HepG2 (cell line): ENCODE data around the gene MTHFD2L. TPM values are rescaled to one million over a fixed set of nuclear protein-coding genes. Genes with fewer than 3 reads are reported as not detected.

ENCODE experiments used
- ARNT ChIP-seq: fragments of 450-650 bp; IDR thresholded peaks from 2 replicates; pipeline ENCODE4 v1.6.1; 2017
- KDM5B ChIP-seq: sonication (generic); formaldehyde crosslinking; IDR thresholded peaks from 2 replicates; pipeline ENCODE4 v1.4.0; 2020; ENCODE audit warnings: missing genetic modification reagents, mild to moderate bottlenecking, borderline replicate concordance
- MBNL3 ChIP-seq: fragments of 250-450 bp; sonication (Bioruptor Pico); conservative IDR thresholded peaks from 2 replicates; pipeline ENCODE4 v1.8.0; 2022; ENCODE audit warnings: mild to moderate bottlenecking, inconsistent platforms
- NBN ChIP-seq: fragments of 450-650 bp; conservative IDR thresholded peaks from 2 replicates; pipeline ENCODE4 v1.6.1; 2017
- NFIB ChIP-seq: sonication (generic); formaldehyde crosslinking; IDR thresholded peaks from 2 replicates; pipeline ENCODE4 v1.9.0; 2021; ENCODE audit warnings: missing genetic modification reagents, mild to moderate bottlenecking, borderline replicate concordance
- SIN3A ChIP-seq: IDR thresholded peaks from 2 replicates; pipeline ENCODE4 v1.6.1; 2011; ENCODE audit warnings: low read depth, mild to moderate bottlenecking, control low read depth, low read length, borderline replicate concordance
- SIX4 ChIP-seq: sonication (generic); formaldehyde crosslinking; IDR thresholded peaks from 2 replicates; pipeline ENCODE4 v1.4.0; 2020; ENCODE audit warnings: missing genetic modification reagents
- SRSF9 ChIP-seq: fragments of 200-400 bp; formaldehyde crosslinking; IDR thresholded peaks from 2 replicates; pipeline ENCODE4 v1.6.1; 2018; ENCODE audit warnings: borderline replicate concordance, mild to moderate bottlenecking, low read depth, low read length; ENCODE audit not compliant: insufficient read depth, poor library complexity, severe bottlenecking
- TMF1 ChIP-seq: sonication (generic); formaldehyde crosslinking; IDR thresholded peaks from 2 replicates; pipeline ENCODE4 v1.8.1; 2022; ENCODE audit warnings: low read depth, missing genetic modification reagents
- ZNF354B ChIP-seq: sonication (generic); formaldehyde crosslinking; IDR thresholded peaks from 2 replicates; pipeline ENCODE4 v1.8.0; 2022; ENCODE audit warnings: mild to moderate bottlenecking, missing genetic modification reagents
- ZNF382 ChIP-seq: sonication (generic); formaldehyde crosslinking; IDR thresholded peaks from 2 replicates; pipeline ENCODE4 v1.5.0; 2020; ENCODE audit warnings: missing genetic modification reagents, mild to moderate bottlenecking, borderline replicate concordance
- ZNF879 ChIP-seq: sonication (generic); formaldehyde crosslinking; IDR thresholded peaks from 2 replicates; pipeline ENCODE4 v1.8.1; 2023; ENCODE audit warnings: missing genetic modification reagents
- ZNF883 ChIP-seq: sonication (generic); formaldehyde crosslinking; IDR thresholded peaks from 2 replicates; pipeline ENCODE4 v1.5.1; 2020; ENCODE audit warnings: mild to moderate bottlenecking, missing genetic modification reagents; ENCODE audit errors: not compliant biosample characterization
- polyA plus RNA-seq, 8 experiments: library from polyadenylated mRNA; depleted of rRNA in 3 of 8; stranded (reverse) in 7 of 8; unstranded in 1 of 8; fragments of >200 nt; fragmentation: Illumina TruSeq in 4 of 8; extraction: Trizol in 4 of 8; gene quantifications; 2 replicates each; pipeline versions ENCODE4 v1.2.1 to v1.2.3, GENCODE V29; 2011 to 2016; ENCODE audit warnings: low read depth in 4 of 8, missing spikeins in 1 of 8, mixed read lengths in 1 of 8; ENCODE audit not compliant: insufficient read depth in 1 of 8
- total RNA-seq, 5 experiments: library from RNA; depleted of rRNA; stranded (reverse); fragments of >200 nt; fragmentation: Illumina TruSeq; extraction: Trizol; gene quantifications; 2 replicates each; pipeline ENCODE4 v1.2.3, GENCODE V29; 2016; ENCODE audit warnings: low read depth in 1 of 5
- TF ChIP-seq, protein P1 (sequence below): sonication (generic); formaldehyde crosslinking; IDR thresholded peaks from 2 replicates; pipeline ENCODE4 v1.4.0; 2020; ENCODE audit warnings: low read depth, mild to moderate bottlenecking, missing genetic modification reagents
- TF ChIP-seq, protein P2 (sequence below): sonication (generic); formaldehyde crosslinking; IDR thresholded peaks from 2 replicates; pipeline ENCODE4 v1.4.0; 2020; ENCODE audit warnings: missing genetic modification reagents
- TF ChIP-seq, protein P3 (sequence below): sonication (generic); formaldehyde crosslinking; IDR thresholded peaks from 2 replicates; pipeline ENCODE4 v1.4.0; 2020; ENCODE audit warnings: missing genetic modification reagents
- TF ChIP-seq, protein P4 (sequence below): sonication (generic); formaldehyde crosslinking; IDR thresholded peaks from 2 replicates; pipeline ENCODE4 v1.5.1; 2020; ENCODE audit warnings: mild to moderate bottlenecking, missing genetic modification reagents
- TF ChIP-seq, protein P5 (sequence below): fragments of 450-650 bp; IDR thresholded peaks from 2 replicates; pipeline ENCODE4 v1.6.1; 2016

The MTHFD2L gene
- total and polyA plus RNA-seq, 2 of the 13 experiments (the other 11 are each of a cell fraction or from before 2014, with no cell fraction given): 10.5 to 14.9 TPM

DNA sequence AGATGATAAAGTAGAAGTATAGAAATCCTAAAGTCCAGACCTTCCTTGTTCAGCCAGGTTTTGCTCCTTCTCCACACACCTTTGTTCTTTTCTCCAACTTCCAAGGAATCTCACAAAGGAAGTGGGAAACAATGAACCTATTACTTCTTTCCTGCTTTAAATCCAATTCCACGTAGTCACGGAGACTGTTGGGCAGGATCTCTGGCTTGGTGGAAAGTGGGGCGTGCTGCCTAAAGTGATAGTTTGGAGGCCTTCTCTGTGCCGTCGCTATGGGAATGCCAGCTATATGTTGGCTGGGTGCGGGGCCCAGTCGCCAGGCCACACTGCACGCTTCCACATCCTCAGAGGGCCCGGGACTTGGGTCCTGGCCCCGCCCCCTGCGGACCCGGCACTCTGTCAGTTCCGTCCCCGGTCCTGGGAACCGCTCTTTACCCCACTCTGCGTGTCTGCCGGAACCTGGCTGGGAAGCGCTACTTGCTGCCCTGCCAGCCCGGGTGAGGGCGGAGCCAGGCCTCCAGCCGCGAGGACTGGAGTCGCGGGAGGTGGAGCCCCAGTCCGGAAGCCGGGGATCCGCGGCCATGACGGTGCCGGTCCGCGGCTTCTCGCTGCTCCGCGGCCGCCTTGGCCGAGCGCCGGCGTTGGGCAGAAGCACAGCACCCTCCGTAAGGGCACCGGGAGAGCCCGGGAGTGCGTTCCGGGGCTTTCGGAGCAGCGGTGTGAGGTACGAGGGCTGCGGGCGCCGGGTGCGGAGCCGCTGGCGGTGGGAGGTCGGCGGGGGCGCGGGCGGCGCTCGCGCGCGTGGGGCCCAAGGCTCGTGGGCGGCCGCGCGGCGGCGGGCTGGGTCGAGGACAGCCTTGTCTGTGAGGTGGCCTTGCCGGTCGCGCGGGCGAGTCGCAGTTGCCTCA lies at the start of gene MTHFD2L (continued):
- TF ChIP-seq, protein P1, sequence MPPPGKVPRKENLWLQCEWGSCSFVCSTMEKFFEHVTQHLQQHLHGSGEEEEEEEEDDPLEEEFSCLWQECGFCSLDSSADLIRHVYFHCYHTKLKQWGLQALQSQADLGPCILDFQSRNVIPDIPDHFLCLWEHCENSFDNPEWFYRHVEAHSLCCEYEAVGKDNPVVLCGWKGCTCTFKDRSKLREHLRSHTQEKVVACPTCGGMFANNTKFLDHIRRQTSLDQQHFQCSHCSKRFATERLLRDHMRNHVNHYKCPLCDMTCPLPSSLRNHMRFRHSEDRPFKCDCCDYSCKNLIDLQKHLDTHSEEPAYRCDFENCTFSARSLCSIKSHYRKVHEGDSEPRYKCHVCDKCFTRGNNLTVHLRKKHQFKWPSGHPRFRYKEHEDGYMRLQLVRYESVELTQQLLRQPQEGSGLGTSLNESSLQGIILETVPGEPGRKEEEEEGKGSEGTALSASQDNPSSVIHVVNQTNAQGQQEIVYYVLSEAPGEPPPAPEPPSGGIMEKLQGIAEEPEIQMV (CRISPR knock-in tag): 0 out of 2 replicates have a peak, but pooled peaks have one; percentile 90
- TF ChIP-seq ZNF382 (CRISPR knock-in tag): no peak
- TF ChIP-seq NBN: no peak
- no peak for TF ChIP-seq ZNF879 (CRISPR knock-in tag)
- peak; percentile 74; the same call in 1 of the 2 replicates for TF ChIP-seq TMF1
- no peak for TF ChIP-seq ZNF354B
- TF ChIP-seq ZNF883 (CRISPR knock-in tag): peak; percentile 29
- TF ChIP-seq KDM5B (CRISPR knock-in tag): peak; percentile 91
- 0 out of 2 replicates have a peak, but pooled peaks have one; percentile 49 for TF ChIP-seq NFIB
- TF ChIP-seq, protein P2, sequence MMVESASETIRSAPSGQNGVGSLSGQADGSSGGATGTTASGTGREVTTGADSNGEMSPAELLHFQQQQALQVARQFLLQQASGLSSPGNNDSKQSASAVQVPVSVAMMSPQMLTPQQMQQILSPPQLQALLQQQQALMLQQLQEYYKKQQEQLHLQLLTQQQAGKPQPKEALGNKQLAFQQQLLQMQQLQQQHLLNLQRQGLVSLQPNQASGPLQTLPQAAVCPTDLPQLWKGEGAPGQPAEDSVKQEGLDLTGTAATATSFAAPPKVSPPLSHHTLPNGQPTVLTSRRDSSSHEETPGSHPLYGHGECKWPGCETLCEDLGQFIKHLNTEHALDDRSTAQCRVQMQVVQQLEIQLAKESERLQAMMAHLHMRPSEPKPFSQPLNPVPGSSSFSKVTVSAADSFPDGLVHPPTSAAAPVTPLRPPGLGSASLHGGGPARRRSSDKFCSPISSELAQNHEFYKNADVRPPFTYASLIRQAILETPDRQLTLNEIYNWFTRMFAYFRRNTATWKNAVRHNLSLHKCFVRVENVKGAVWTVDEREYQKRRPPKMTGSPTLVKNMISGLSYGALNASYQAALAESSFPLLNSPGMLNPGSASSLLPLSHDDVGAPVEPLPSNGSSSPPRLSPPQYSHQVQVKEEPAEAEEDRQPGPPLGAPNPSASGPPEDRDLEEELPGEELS (CRISPR knock-in tag): peak; percentile 57
- TF ChIP-seq SIX4 (CRISPR knock-in tag): no peak
- peak; percentile 53; the same call in 1 of the 2 replicates for TF ChIP-seq SIN3A
- TF ChIP-seq, protein P3, sequence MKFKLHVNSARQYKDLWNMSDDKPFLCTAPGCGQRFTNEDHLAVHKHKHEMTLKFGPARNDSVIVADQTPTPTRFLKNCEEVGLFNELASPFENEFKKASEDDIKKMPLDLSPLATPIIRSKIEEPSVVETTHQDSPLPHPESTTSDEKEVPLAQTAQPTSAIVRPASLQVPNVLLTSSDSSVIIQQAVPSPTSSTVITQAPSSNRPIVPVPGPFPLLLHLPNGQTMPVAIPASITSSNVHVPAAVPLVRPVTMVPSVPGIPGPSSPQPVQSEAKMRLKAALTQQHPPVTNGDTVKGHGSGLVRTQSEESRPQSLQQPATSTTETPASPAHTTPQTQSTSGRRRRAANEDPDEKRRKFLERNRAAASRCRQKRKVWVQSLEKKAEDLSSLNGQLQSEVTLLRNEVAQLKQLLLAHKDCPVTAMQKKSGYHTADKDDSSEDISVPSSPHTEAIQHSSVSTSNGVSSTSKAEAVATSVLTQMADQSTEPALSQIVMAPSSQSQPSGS: no peak
- TF ChIP-seq, protein P4, sequence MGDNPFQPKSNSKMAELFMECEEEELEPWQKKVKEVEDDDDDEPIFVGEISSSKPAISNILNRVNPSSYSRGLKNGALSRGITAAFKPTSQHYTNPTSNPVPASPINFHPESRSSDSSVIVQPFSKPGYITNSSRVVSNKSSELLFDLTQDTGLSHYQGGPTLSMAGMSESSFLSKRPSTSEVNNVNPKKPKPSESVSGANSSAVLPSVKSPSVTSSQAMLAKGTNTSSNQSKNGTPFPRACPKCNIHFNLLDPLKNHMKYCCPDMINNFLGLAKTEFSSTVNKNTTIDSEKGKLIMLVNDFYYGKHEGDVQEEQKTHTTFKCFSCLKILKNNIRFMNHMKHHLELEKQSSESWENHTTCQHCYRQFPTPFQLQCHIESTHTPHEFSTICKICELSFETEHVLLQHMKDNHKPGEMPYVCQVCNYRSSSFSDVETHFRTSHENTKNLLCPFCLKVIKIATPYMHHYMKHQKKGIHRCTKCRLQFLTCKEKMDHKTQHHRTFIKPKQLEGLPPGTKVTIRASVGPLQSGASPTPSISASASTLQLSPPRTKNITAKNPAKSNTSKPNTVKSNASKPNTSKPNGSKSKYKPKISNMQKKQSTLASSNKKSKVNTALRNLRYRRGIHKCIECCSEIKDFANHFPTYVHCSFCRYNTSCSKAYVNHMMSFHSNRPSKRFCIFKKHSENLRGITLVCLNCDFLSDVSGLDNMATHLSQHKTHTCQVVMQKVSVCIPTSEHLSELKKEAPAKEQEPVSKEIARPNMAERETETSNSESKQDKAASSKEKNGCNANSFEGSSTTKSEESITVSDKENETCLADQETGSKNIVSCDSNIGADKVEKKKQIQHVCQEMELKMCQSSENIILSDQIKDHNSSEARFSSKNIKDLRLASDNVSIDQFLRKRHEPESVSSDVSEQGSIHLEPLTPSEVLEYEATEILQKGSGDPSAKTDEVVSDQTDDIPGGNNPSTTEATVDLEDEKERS (CRISPR knock-in tag): peak; percentile 43; the same call in 1 of the 2 replicates
- TF ChIP-seq, protein P5, sequence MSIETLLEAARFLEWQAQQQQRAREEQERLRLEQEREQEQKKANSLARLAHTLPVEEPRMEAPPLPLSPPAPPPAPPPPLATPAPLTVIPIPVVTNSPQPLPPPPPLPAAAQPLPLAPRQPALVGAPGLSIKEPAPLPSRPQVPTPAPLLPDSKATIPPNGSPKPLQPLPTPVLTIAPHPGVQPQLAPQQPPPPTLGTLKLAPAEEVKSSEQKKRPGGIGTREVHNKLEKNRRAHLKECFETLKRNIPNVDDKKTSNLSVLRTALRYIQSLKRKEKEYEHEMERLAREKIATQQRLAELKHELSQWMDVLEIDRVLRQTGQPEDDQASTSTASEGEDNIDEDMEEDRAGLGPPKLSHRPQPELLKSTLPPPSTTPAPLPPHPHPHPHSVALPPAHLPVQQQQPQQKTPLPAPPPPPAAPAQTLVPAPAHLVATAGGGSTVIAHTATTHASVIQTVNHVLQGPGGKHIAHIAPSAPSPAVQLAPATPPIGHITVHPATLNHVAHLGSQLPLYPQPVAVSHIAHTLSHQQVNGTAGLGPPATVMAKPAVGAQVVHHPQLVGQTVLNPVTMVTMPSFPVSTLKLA: no peak
- no peak for TF ChIP-seq SRSF9
- no peak for TF ChIP-seq ARNT
- no peak for TF ChIP-seq MBNL3
